Liver (tissue), 9 donors: Measurements from ENCODE around the gene KRT8. TPM values are rescaled to one million over a fixed set of nuclear protein-coding genes. Genes with fewer than 3 reads are reported as not detected.

ENCODE experiments used
- DNase-seq: peaks from one replicate; pipeline ENCODE4 v3.0.0-alpha.2; 2017; ENCODE audit warnings: low spot score
- H3K27ac ChIP-seq, 2 donors: one replicate each; pipeline ENCODE4 v1.7.0; 2013; ENCODE audit warnings: inconsistent platforms in 2 of 2, low read length in 2 of 2, control low read depth in 1 of 2, low read depth in 1 of 2, mild to moderate bottlenecking in 1 of 2
- H3K27me3 ChIP-seq, 4 donors: one replicate each; pipeline versions ENCODE4 v1.6.1 to v1.7.0; 2013; ENCODE audit warnings: low read length in 3 of 4, inconsistent platforms in 1 of 4, mild to moderate bottlenecking in 1 of 4, moderate library complexity in 1 of 4; ENCODE audit not compliant: control insufficient read depth in 4 of 4, insufficient read depth in 4 of 4
- H3K36me3 ChIP-seq, 4 donors: one replicate each; pipeline versions ENCODE4 v1.6.1 to v1.7.0; 2013; ENCODE audit warnings: low read length in 3 of 4, mild to moderate bottlenecking in 3 of 4, low read depth in 1 of 4, moderate library complexity in 1 of 4; ENCODE audit not compliant: control insufficient read depth in 4 of 4, insufficient read depth in 3 of 4
- H3K4me1 ChIP-seq, 4 donors: one replicate each; pipeline versions ENCODE4 v1.6.1 to v1.7.0; 2013; ENCODE audit warnings: low read length in 3 of 4, mild to moderate bottlenecking in 3 of 4, moderate library complexity in 1 of 4; ENCODE audit not compliant: control insufficient read depth in 4 of 4, insufficient read depth in 4 of 4
- H3K4me3 ChIP-seq, 3 donors: one replicate each; pipeline versions ENCODE4 v1.6.1 to v1.7.0; 2013; ENCODE audit warnings: low read length in 3 of 3, control low read depth in 1 of 3, low read depth in 1 of 3, mild to moderate bottlenecking in 1 of 3
- H3K9ac ChIP-seq, 2 donors: one replicate each; pipeline ENCODE4 v1.7.0; 2013; ENCODE audit warnings: low read length in 2 of 2, mild to moderate bottlenecking in 2 of 2, moderate library complexity in 2 of 2, control low read depth in 1 of 2, low read depth in 1 of 2
- H3K9me3 ChIP-seq, 4 donors: one replicate each; pipeline versions ENCODE4 v1.6.1 to v1.7.0; 2013; ENCODE audit warnings: low read length in 3 of 4; ENCODE audit not compliant: control insufficient read depth in 4 of 4
- ATF3 ChIP-seq: IDR thresholded peaks from 2 replicates; pipeline ENCODE4 v1.6.1; 2016; ENCODE audit warnings: antibody characterized with exemption
- CTCF ChIP-seq: fragments of 150-350 bp; IDR thresholded peaks from 2 replicates; pipeline ENCODE4 v1.5.1; 2017; ENCODE audit warnings: improper control_type of control experiment, low read depth, low read length; ENCODE audit not compliant: missing input control
- EGR1 ChIP-seq, 2 donors: IDR thresholded peaks; 2 replicates each; pipeline ENCODE4 v1.6.1; 2016 to 2018; ENCODE audit warnings: antibody characterized with exemption in 2 of 2, low read depth in 2 of 2
- FOXA1 ChIP-seq: IDR thresholded peaks from 2 replicates; pipeline ENCODE4 v1.6.1; 2016; ENCODE audit warnings: antibody characterized with exemption
- HNF4A ChIP-seq, 2 donors: conservative IDR thresholded peaks; 2 replicates each; pipeline ENCODE4 v1.6.1; 2016; ENCODE audit warnings: antibody characterized with exemption in 2 of 2, mild to moderate bottlenecking in 2 of 2
- MAX ChIP-seq: IDR thresholded peaks from 2 replicates; pipeline ENCODE4 v1.6.1; 2016; ENCODE audit warnings: antibody characterized with exemption
- RAD21 ChIP-seq, 2 donors: IDR thresholded peaks; 2 replicates each; pipeline ENCODE4 v1.6.1; 2016; ENCODE audit warnings: antibody characterized with exemption in 2 of 2, mild to moderate bottlenecking in 2 of 2
- REST ChIP-seq: IDR thresholded peaks from 2 replicates; pipeline ENCODE4 v1.6.1; 2016; ENCODE audit warnings: antibody characterized with exemption, mild to moderate bottlenecking
- RXRA ChIP-seq, 2 donors: IDR thresholded peaks; 2 replicates each; pipeline ENCODE4 v1.6.1; 2017 to 2018; ENCODE audit warnings: antibody characterized with exemption in 2 of 2, mild to moderate bottlenecking in 1 of 2
- SP1 ChIP-seq: IDR thresholded peaks from 2 replicates; pipeline ENCODE4 v1.6.1; 2018; ENCODE audit warnings: antibody characterized with exemption, mild to moderate bottlenecking
- TAF1 ChIP-seq: conservative IDR thresholded peaks from 2 replicates; pipeline ENCODE4 v1.6.1; 2016; ENCODE audit warnings: antibody characterized with exemption, mild to moderate bottlenecking
- YY1 ChIP-seq: IDR thresholded peaks from 2 replicates; pipeline ENCODE4 v1.6.1; 2016; ENCODE audit warnings: antibody characterized with exemption, mild to moderate bottlenecking
- ZBTB33 ChIP-seq: IDR thresholded peaks from 2 replicates; pipeline ENCODE4 v1.6.1; 2016; ENCODE audit warnings: antibody characterized with exemption
- WGBS: extraction: QIAGEN DNeasy Blood & Tissue Kit; methylation state at CpG from one replicate; pipeline ENCODE4 v1.1.7; 2013; 5-methylcytosine and 5-hydroxymethylcytosine counted together
- polyA plus RNA-seq, 2 donors: library from polyadenylated mRNA; stranded (reverse) in 1 of 2; unstranded in 1 of 2; fragments of 200-250 nt in 1 of 2; fragments of >200 nt in 1 of 2; fragmentation: Nextera tagmentation in 1 of 2; extraction: Ambion mirVana in 1 of 2; gene quantifications; one replicate each; pipeline versions ENCODE4 v1.2.1 to v1.2.3, GENCODE V29; 2013 to 2015
- total RNA-seq, 2 donors: library from RNA; depleted of rRNA; stranded (reverse); fragments of >200 nt; gene quantifications; one replicate each; pipeline ENCODE4 v1.2.3, GENCODE V29; 2014
- donor health status: healthy.
- donor health status: healthy.
- donor health status: healthy.
- donor health status: healthy.
- donor health status: healthy.

Gene KRT8
- total and polyA plus RNA-seq, 4 donors, result 128 to 383 (median 198) TPM

GRCh38 chr12:52909796-52910195 lies 4.9 kb upstream of the KRT8 start:
- Histone ChIP-seq H3K4me1 (peaks cover 0 to 16% (median 7%) of the 10 kb centered on the region in 4 donors), H3K9me3 (no peaks in the 10 kb centered on the region), H3K4me3 (no peak overlapping the region), H3K27me3 (no peaks in the 10 kb centered on the region), H3K36me3 (no peaks in the 10 kb centered on the region), H3K9ac (no peak overlapping the region), H3K27ac (no peak overlapping the region)
- no peak for TF ChIP-seq CTCF
- no peak for TF ChIP-seq SP1
- no peak for TF ChIP-seq ZBTB33
- no peak for TF ChIP-seq RXRA (IDR thresholded peaks at IDR 0.05)
- TF ChIP-seq RAD21 (IDR thresholded peaks at IDR 0.05), result no peak
- no peak for TF ChIP-seq EGR1 (IDR thresholded peaks at IDR 0.05; ENCODE audit: low read depth in 2 of 2)
- TF ChIP-seq REST, result no peak
- TF ChIP-seq HNF4A (conservative IDR thresholded peaks at IDR 0.05), result no peak
- TF ChIP-seq YY1, result no peak
- no peak for TF ChIP-seq FOXA1
- DNase-seq, result no peak
- WGBS, result 93% methylated on average over 3 of the region's 3 CpGs

GRCh38 chr12:52909331-52909730 lies 4.5 kb upstream of the KRT8 start:
- Histone ChIP-seq H3K9me3 (no peaks in the 10 kb centered on the region), H3K4me3 (no peak overlapping the region), H3K4me1 (peaks cover 0 to 16% (median 7%) of the 10 kb centered on the region in 4 donors), H3K27me3 (no peaks in the 10 kb centered on the region), H3K27ac (no peak overlapping the region), H3K36me3 (no peaks in the 10 kb centered on the region), H3K9ac (no peak overlapping the region)
- 88% methylated on average over 2 of the region's 2 CpGs for WGBS
- no peak for TF ChIP-seq MAX
- TF ChIP-seq TAF1, result no peak
- TF ChIP-seq ATF3, result no peak
- no peak for TF ChIP-seq YY1
- no peak for DNase-seq
